ENCODE data around the gene SNX14.

The SNX14 gene

GRCh38 chr6:85496009-85496579 lies 97.6 kb downstream of the SNX14 start:
- no peak for DNase-seq

GRCh38 chr6:85494547-85495536 lies 98.8 kb downstream of the SNX14 start:
- no peak for DNase-seq

- DNase-seq, result no peak
Observed at GRCh38 chr6:85493389-85493788, 100.3 kb downstream of the SNX14 start.

- no peak for DNase-seq
Observed at GRCh38 chr6:85490516-85491248, 103.0 kb downstream of the SNX14 start.

GRCh38 chr6:85484948-85485347 lies 108.7 kb downstream of the SNX14 start:
- DNase-seq, result no peak

GRCh38 chr6:85483846-85484245 lies 109.8 kb downstream of the SNX14 start:
- no peak for DNase-seq

GRCh38 chr6:85482905-85483700 lies 110.6 kb downstream of the SNX14 start:
- peak; percentile 1 to 13 for DNase-seq

- no peak for DNase-seq
Observed at GRCh38 chr6:85482206-85482904, 111.3 kb downstream of the SNX14 start.

GRCh38 chr6:85479208-85479607 lies 114.5 kb downstream of the SNX14 start:
- no peak for DNase-seq

- no peak for DNase-seq
Observed at GRCh38 chr6:85476532-85476931, 117.1 kb downstream of the SNX14 start.

- no peak for DNase-seq
Observed at GRCh38 chr6:85473748-85474147, 119.9 kb downstream of the SNX14 start.

- no peak for DNase-seq
Observed at GRCh38 chr6:85472744-85473143, 120.9 kb downstream of the SNX14 start.

- no peak for DNase-seq
Observed at GRCh38 chr6:85470023-85470410, 123.6 kb downstream of the SNX14 start.

- DNase-seq, result no peak
Observed at GRCh38 chr6:85469276-85470022, 124.2 kb downstream of the SNX14 start.

- no peak for DNase-seq
Observed at GRCh38 chr6:85468326-85468725, 125.3 kb downstream of the SNX14 start.

GRCh38 chr6:85465762-85466161 lies 127.9 kb downstream of the SNX14 start:
- DNase-seq, result no peak

- DNase-seq, result no peak
Observed at GRCh38 chr6:85464722-85465150, 128.9 kb downstream of the SNX14 start.

- DNase-seq, result no peak
Observed at GRCh38 chr6:85464260-85464644, 129.4 kb downstream of the SNX14 start.

- DNase-seq, result no peak
Observed at GRCh38 chr6:85463621-85464259, 129.9 kb downstream of the SNX14 start.

GRCh38 chr6:85462673-85463072 lies 131.0 kb downstream of the SNX14 start:
- DNase-seq, result no peak

GRCh38 chr6:85461798-85462170 lies 131.9 kb downstream of the SNX14 start:
- no peak for DNase-seq
